ENCODE results near the gene KISS1R. TPM values are rescaled to one million over a fixed set of nuclear protein-coding genes. Genes with fewer than 3 reads are reported as not detected.

KISS1R gene
- total RNA-seq, 4 donors from 2014 or later = 0.29 TPM; not detected in 3

DNA sequence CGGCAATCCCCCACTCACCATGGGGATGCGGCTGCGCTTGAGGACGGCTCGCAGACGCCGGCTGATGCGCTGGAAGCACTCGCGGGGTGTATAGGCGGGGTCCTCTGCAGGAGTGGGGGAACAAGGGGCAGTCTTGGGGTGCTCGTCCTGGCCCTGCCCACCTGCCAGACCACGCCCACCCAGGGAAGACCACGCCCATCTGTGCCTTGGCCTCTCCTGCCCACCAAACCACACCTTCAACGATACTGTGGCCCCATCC lies 17.2 kb upstream of the KISS1R start:
- 80% methylated on average over 6 of the region's 15 CpGs for WGBS

DNA sequence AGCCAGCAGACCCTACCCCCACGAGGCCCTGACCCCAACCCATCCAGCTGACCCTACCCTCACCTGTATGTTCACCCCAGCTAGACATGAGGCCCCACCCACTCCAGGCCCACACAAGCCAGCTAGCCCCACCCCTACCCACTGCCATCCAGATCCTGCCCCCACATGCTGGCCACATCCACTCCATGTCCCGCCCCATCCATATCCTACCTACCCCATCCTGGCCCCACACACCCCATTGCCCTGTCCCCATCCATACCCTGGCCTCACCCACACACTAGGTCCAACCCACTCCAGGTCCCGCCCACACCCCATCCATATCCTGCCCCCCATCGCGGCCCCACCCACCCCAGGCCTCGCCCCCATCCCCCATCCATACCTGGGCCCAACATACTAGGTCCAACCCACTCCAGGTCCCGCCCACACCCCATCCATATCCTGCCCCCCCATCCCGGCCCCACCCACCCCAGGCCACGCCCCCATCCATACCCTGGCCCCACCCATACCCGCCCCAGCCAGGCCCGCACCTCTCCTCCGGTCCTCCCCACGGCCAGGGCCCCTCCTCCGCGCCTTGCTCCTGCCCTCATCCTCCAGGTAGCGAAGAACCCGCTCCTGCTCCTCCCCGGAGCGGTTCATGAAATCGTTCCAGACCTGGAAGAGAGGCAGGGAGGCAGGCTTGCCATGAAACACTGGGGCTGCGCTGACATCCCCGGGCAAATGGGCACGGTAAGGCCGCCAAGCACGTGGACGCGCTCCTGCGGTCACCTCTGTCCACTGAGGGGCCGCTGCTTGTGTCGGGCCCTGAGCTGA lies 16.6 kb upstream of the KISS1R start:
- 80% methylated on average over 19 of the region's 30 CpGs for WGBS
- H3K9me3 ChIP-seq = no peaks in the 10 kb centered on the region
- TF ChIP-seq EP300 (IDR thresholded peaks at IDR 0.05) (no peak), POLR2AphosphoS5 (IDR thresholded peaks at IDR 0.05) (no peak), POLR2A (IDR thresholded peaks at IDR 0.05) (no peak)
- TF ChIP-seq, protein P1, sequence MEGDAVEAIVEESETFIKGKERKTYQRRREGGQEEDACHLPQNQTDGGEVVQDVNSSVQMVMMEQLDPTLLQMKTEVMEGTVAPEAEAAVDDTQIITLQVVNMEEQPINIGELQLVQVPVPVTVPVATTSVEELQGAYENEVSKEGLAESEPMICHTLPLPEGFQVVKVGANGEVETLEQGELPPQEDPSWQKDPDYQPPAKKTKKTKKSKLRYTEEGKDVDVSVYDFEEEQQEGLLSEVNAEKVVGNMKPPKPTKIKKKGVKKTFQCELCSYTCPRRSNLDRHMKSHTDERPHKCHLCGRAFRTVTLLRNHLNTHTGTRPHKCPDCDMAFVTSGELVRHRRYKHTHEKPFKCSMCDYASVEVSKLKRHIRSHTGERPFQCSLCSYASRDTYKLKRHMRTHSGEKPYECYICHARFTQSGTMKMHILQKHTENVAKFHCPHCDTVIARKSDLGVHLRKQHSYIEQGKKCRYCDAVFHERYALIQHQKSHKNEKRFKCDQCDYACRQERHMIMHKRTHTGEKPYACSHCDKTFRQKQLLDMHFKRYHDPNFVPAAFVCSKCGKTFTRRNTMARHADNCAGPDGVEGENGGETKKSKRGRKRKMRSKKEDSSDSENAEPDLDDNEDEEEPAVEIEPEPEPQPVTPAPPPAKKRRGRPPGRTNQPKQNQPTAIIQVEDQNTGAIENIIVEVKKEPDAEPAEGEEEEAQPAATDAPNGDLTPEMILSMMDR (IDR thresholded peaks at IDR 0.05) = no peak

More for the DNA sequence above, 17.2 kb upstream of the KISS1R start:
- no peak for TF ChIP-seq POLR2A (IDR thresholded peaks at IDR 0.05)
- TF ChIP-seq, protein P1 (IDR thresholded peaks at IDR 0.05) = no peak
- no peak for TF ChIP-seq POLR2AphosphoS5 (IDR thresholded peaks at IDR 0.05)
- no peak for TF ChIP-seq EP300 (IDR thresholded peaks at IDR 0.05)
- H3K27me3 ChIP-seq = no peaks in the 10 kb centered on the region
- H3K27ac ChIP-seq = no peak overlapping the region
- no peaks in the 10 kb centered on the region for H3K9me3 ChIP-seq
- H3K4me3 ChIP-seq = no peak overlapping the region
- DNase-seq (ENCODE audit: low spot score in 2 of 2) = no peak
- H3K36me3 ChIP-seq = peaks cover 21% of the 10 kb centered on the region
- peaks cover 4% of the 10 kb centered on the region for H3K4me1 ChIP-seq

DNA sequence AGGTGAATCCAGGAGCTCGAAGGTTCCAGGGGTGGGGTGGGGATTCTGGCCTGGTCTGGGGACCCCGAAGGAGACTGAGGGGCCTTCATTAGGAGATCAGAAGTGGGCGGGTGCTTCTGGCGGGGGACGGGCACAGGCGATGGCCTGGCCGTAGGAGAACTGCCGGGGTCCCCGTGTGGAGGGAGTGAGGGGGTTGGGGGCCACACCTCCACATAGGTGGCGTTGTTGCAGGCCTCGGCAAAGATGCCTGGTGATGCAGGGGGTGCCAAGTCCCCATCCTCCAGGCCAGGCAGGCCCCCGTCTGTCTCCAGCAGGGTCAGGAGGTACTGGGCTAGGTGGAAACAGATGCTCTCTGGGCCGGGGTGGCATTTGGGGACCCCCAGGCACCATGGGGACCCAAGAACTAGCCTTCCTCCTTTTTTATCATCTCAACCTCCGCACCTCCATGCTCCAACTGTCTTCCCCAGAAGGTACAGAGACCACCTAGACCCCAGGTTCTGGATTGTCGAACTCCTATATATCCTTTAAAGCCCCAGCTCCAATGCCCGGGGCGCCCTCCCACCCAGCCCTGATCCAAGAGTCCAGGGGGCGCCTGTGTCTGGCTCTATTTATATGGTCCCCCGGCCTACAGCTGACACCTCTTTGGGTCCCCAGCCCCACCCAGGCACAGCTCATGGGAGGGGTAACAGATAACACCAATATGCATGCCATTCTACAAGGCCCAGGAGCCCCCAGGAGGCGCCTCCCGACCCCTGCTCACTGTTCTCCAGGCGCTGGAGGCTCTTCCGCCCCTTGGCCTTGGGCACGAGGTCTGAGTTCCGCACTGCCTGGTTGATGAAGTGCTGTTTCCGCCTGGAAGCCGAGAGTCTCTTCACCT lies 15.7 kb upstream of the KISS1R start:
- DNase-seq (ENCODE audit: low spot score in 2 of 2) = no peak
- Histone ChIP-seq H3K36me3 (peaks cover 21% of the 10 kb centered on the region), H3K4me3 (no peak overlapping the region), H3K27me3 (no peaks in the 10 kb centered on the region), H3K27ac (no peak overlapping the region), H3K9me3 (no peaks in the 10 kb centered on the region), H3K4me1 (peaks cover 4% of the 10 kb centered on the region)
- WGBS = 94% methylated on average over 27 of the region's 27 CpGs
- TF ChIP-seq, protein P1 (IDR thresholded peaks at IDR 0.05) = no peak
- TF ChIP-seq EP300 (IDR thresholded peaks at IDR 0.05) (no peak), POLR2AphosphoS5 (IDR thresholded peaks at IDR 0.05) (no peak), POLR2A (IDR thresholded peaks at IDR 0.05) (no peak)

More for the DNA sequence above, 16.6 kb upstream of the KISS1R start:
- H3K4me1 ChIP-seq = peaks cover 4% of the 10 kb centered on the region
- no peak for DNase-seq (ENCODE audit: low spot score in 2 of 2)
- H3K27me3 ChIP-seq = no peaks in the 10 kb centered on the region
- H3K36me3 ChIP-seq = peaks cover 21% of the 10 kb centered on the region
- no peak overlapping the region for H3K27ac ChIP-seq
- no peak overlapping the region for H3K4me3 ChIP-seq

DNA sequence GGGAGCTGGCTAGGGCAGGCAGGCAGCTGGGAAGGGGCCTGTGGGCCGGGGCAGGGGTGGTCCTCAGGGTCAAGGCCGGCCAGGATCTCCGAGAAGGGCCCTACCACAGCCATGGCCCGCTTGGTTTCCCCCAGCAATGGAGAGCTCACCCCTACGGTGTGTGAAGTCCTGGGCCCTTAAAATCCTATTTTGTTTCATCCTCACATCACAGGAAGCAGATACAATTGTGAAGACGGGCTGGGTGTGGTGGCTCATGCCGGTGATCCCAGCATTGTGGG lies 15.1 kb upstream of the KISS1R start:
- Histone ChIP-seq H3K36me3 (peaks cover 21% of the 10 kb centered on the region), H3K4me1 (peaks cover 4% of the 10 kb centered on the region), H3K4me3 (no peak overlapping the region), H3K27me3 (no peaks in the 10 kb centered on the region), H3K27ac (no peak overlapping the region), H3K9me3 (no peaks in the 10 kb centered on the region)
- 95% methylated on average over 4 of the region's 7 CpGs for WGBS
- TF ChIP-seq, protein P1 (IDR thresholded peaks at IDR 0.05) = no peak
- no peak for TF ChIP-seq POLR2A (IDR thresholded peaks at IDR 0.05)
- TF ChIP-seq POLR2AphosphoS5 (IDR thresholded peaks at IDR 0.05) = no peak
- no peak for TF ChIP-seq EP300 (IDR thresholded peaks at IDR 0.05)
- no peak for DNase-seq (ENCODE audit: low spot score in 2 of 2)

All from suprapubic skin (tissue), 4 donors.